Caco-2 (cell line): ENCODE measurements around the gene CEACAM19. TPM values are rescaled to one million over a fixed set of nuclear protein-coding genes. Genes with fewer than 3 reads are reported as not detected.
A peak's percentile ranks its signal among the peaks of the same experiment; 100 is the strongest.

ENCODE experiments used
- BruUV-seq: library from RNA; stranded (reverse); fragments of 400-500 nt; replicated peaks from 2 replicates; lab custom pipeline; 2021; lab: Mats Ljungman, UMichigan
- CTCF ChIA-PET: fragments of 300-600 bp; sonication (Branson Sonifier 250); formaldehyde crosslinking; loops from one replicate; lab custom pipeline; 2022; ENCODE audit warnings: antibody characterized with exemption; lab: Charles Lee
- POLR2A ChIA-PET: fragments of 300-600 bp; sonication (Branson Sonifier 250); formaldehyde crosslinking; loops from one replicate; lab custom pipeline; 2022; ENCODE audit warnings: antibody characterized with exemption; lab: Charles Lee
- DNase-seq, 2 experiments: peaks; one replicate each; pipeline versions ENCODE4 v3.0.0 to v3.0.0-alpha.2; 2020 to 2022
- H3K27me3 ChIP-seq: replicated peaks from 2 replicates; pipeline ENCODE4 v1.6.0; 2011; ENCODE audit warnings: low read length; ENCODE audit not compliant: control insufficient read depth, insufficient read depth
- H3K36me3 ChIP-seq: 2 replicates; pipeline ENCODE4 v1.5.1; 2011; ENCODE audit warnings: low read length; ENCODE audit not compliant: control insufficient read depth, insufficient read depth
- H3K4me1 ChIP-seq: fragments of 250-450 bp; sonication (Bioruptor Pico); 2 replicates; pipeline ENCODE4 v1.5.1; 2020; ENCODE audit warnings: mild to moderate bottlenecking
- H3K4me3 ChIP-seq: 2 replicates; pipeline ENCODE4 v1.5.1; 2011; ENCODE audit warnings: low read depth, mild to moderate bottlenecking, control low read depth, low read length
- H3K9me3 ChIP-seq: fragments of 250-450 bp; sonication (Bioruptor Pico); 2 replicates; pipeline ENCODE4 v1.5.1; 2020; ENCODE audit warnings: mild to moderate bottlenecking, moderate library complexity
- H3K27ac Mint-ChIP-seq: one replicate; pipeline ENCODE4 v1.8.0; 2022; ENCODE audit warnings: mixed read lengths; ENCODE audit not compliant: unreplicated experiment
- H3K27me3 Mint-ChIP-seq: one replicate; pipeline ENCODE4 v1.8.0; 2022; ENCODE audit warnings: mixed read lengths; ENCODE audit not compliant: insufficient read depth, unreplicated experiment
- H3K36me3 Mint-ChIP-seq: one replicate; pipeline ENCODE4 v1.8.0; 2022; ENCODE audit warnings: mild to moderate bottlenecking, mixed read lengths; ENCODE audit not compliant: insufficient read depth, unreplicated experiment
- H3K4me1 Mint-ChIP-seq: one replicate; pipeline ENCODE4 v1.8.0; 2022; ENCODE audit warnings: low read depth, mixed read lengths; ENCODE audit not compliant: unreplicated experiment
- H3K4me3 Mint-ChIP-seq: one replicate; pipeline ENCODE4 v1.8.0; 2022; ENCODE audit warnings: mild to moderate bottlenecking, moderate library complexity, mixed read lengths; ENCODE audit not compliant: unreplicated experiment
- H3K9me3 Mint-ChIP-seq: one replicate; pipeline ENCODE4 v1.8.0; 2022; ENCODE audit warnings: mixed read lengths; ENCODE audit not compliant: unreplicated experiment
- intact Hi-C: fragments of 100-400 bp; cut with micrococcal nuclease; formaldehyde crosslinking; loops from one replicate; pipeline ENCODE4 v1.10.0; 2022; ENCODE audit not compliant: unreplicated experiment
- total RNA-seq: library from RNA; stranded (reverse); gene quantifications from 2 replicates; pipeline ENCODE4 v1.2.3, GENCODE V29; 2022
- TF ChIP-seq, protein P1 (sequence below), 2 experiments: fragments of 200-600 bp in 1 of 2; IDR thresholded peaks; 1 replicate in 1 of 2; 2 replicates in 1 of 2; pipeline versions ENCODE4 v1.5.1 to v1.8.0; 2011 to 2022; ENCODE audit warnings: antibody characterized with exemption in 1 of 2, control low read depth in 1 of 2, inconsistent platforms in 1 of 2, low read depth in 1 of 2, low read length in 1 of 2, mild to moderate bottlenecking in 1 of 2, moderate library complexity in 1 of 2; ENCODE audit not compliant: insufficient read depth in 1 of 2, severe bottlenecking in 1 of 2, unreplicated experiment in 1 of 2

Gene CEACAM19
- total RNA-seq, 1 experiment from 2014 or later = 2.9 TPM

DNA sequence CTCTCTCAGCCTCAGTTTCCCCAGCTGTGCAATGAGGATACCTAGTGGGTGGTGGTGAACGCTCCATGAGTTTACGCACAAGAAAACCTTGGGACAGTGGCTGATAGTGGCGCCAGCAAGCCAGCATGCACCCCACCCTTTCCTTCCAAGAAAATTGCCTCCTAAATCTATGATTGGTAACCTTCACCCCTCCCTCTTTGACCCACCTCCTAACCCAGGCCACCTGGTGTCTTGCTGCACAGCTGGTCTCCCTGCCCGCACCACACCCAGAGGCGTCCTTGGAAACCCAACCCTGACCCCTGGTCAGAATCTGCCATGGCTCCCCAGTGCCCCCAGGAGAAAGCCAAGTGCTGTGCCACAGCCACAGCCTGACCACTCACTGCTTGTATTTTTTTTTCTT, 54.4 kb downstream of the CEACAM19 start:
- Mint-ChIP-seq H3K27ac (peak overlapping the region; percentile 43), H3K36me3 (peaks cover 5% of the 10 kb centered on the region), H3K4me3 (peak overlapping the region; percentile 62), H3K27me3 (no peaks in the 10 kb centered on the region), H3K9me3 (no peaks in the 10 kb centered on the region), H3K4me1 (peaks cover 40% of the 10 kb centered on the region)
- Histone ChIP-seq H3K36me3 (no peaks in the 10 kb centered on the region; the same call in 1 of the 2 replicates), H3K9me3 (no peaks in the 10 kb centered on the region), H3K27me3 (no peaks in the 10 kb centered on the region), H3K4me1 (peaks cover 45% of the 10 kb centered on the region), H3K4me3 (no peak overlapping the region)
- ChIA-PET POLR2A (interaction anchor here (0.6 to 1.5 kb wide), 4 partner anchors 15 to 499 kb away, joined by 4 to 10 read pairs (median 8); no protein-coding TSS in a partner anchor), CTCF (interaction anchor here (0.6 to 5.5 kb wide), 10 partner anchors 10 to 154 kb away, joined by 3 to 206 read pairs (median 6); partner anchors contain the start of gene NECTIN2)
- TF ChIP-seq, protein P1, sequence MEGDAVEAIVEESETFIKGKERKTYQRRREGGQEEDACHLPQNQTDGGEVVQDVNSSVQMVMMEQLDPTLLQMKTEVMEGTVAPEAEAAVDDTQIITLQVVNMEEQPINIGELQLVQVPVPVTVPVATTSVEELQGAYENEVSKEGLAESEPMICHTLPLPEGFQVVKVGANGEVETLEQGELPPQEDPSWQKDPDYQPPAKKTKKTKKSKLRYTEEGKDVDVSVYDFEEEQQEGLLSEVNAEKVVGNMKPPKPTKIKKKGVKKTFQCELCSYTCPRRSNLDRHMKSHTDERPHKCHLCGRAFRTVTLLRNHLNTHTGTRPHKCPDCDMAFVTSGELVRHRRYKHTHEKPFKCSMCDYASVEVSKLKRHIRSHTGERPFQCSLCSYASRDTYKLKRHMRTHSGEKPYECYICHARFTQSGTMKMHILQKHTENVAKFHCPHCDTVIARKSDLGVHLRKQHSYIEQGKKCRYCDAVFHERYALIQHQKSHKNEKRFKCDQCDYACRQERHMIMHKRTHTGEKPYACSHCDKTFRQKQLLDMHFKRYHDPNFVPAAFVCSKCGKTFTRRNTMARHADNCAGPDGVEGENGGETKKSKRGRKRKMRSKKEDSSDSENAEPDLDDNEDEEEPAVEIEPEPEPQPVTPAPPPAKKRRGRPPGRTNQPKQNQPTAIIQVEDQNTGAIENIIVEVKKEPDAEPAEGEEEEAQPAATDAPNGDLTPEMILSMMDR (IDR thresholded peaks at IDR 0.05; ENCODE audit: insufficient read depth in 1 of 2, low read depth in 1 of 2, low read length in 1 of 2, severe bottlenecking in 1 of 2, unreplicated experiment in 1 of 2) = no peak
- intact Hi-C loops = no loop called here
- TSS peak; percentile 52 for BruUV-seq
- DNase-seq = no peak

DNA sequence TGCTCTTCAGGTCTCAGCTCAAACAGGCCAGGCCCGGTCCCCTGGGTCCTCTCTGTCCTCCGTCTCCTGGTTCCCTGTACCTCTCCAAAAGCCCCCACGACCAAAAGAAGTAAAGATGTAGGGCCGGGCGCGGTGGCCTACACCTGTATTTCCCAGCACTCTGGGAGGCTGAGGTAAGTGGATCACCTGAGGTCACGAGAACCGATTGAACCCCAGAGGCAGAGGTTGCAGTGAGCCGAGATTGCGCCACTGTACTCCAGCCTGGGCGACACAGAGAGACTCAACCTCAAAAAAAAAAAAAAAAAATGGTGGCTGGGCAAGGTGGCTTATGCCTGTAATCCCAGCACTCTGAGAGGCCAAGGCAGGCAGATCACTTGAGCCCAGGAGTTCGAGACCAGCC, 55.2 kb downstream of the CEACAM19 start:
- Mint-ChIP-seq H3K4me1 (peaks cover 40% of the 10 kb centered on the region), H3K27me3 (no peaks in the 10 kb centered on the region), H3K27ac (peak overlapping the region; percentile 43), H3K4me3 (peak overlapping the region; percentile 4), H3K9me3 (no peaks in the 10 kb centered on the region), H3K36me3 (peaks cover 5% of the 10 kb centered on the region)
- Histone ChIP-seq H3K36me3 (no peaks in the 10 kb centered on the region; the same call in 1 of the 2 replicates), H3K4me3 (no peak overlapping the region), H3K9me3 (no peaks in the 10 kb centered on the region), H3K27me3 (no peaks in the 10 kb centered on the region), H3K4me1 (peaks cover 42% of the 10 kb centered on the region)
- no peak for DNase-seq
- ChIA-PET POLR2A (interaction anchor here (0.6 kb wide), 1 partner anchor 47 kb away, joined by 3 read pairs; no protein-coding TSS in a partner anchor), CTCF (interaction anchor here (0.7 to 1.4 kb wide), 3 partner anchors 12 to 49 kb away, joined by 3 to 7 read pairs (median 4); no protein-coding TSS in a partner anchor)
- intact Hi-C loops = no loop called here
- TF ChIP-seq, protein P1 (IDR thresholded peaks at IDR 0.05; ENCODE audit: insufficient read depth in 1 of 2, low read depth in 1 of 2, low read length in 1 of 2, severe bottlenecking in 1 of 2, unreplicated experiment in 1 of 2) = no peak
- BruUV-seq = no TSS peak

DNA sequence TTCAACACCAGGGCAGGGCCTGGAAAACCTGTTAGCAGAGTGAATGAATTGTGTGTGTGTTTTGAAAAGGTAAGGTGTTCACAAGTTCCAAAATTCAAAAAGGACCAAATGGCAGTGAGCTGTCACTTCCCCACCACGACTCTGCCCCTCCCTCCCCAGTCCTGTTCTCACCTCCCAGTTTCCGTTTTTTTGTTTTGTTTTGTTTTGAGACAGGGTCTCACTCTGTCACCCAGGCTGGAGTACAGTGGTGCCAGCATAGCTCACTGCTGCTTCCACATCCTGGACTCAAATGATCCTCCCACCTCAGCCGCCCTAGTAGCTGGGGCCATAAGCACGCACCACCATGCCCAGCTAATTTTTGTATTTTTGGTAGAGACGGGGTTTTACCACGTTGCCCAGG, 56.9 kb downstream of the CEACAM19 start:
- Histone ChIP-seq H3K4me1 (peaks cover 28% of the 10 kb centered on the region), H3K36me3 (no peaks in the 10 kb centered on the region), H3K9me3 (no peaks in the 10 kb centered on the region), H3K4me3 (no peak overlapping the region), H3K27me3 (no peaks in the 10 kb centered on the region)
- Mint-ChIP-seq H3K4me3 (no peak overlapping the region), H3K9me3 (no peaks in the 10 kb centered on the region), H3K27me3 (no peaks in the 10 kb centered on the region), H3K4me1 (peaks cover 32% of the 10 kb centered on the region), H3K36me3 (no peaks in the 10 kb centered on the region), H3K27ac (no peak overlapping the region)
- TF ChIP-seq, protein P1 (IDR thresholded peaks at IDR 0.05; ENCODE audit: insufficient read depth in 1 of 2, low read depth in 1 of 2, low read length in 1 of 2, severe bottlenecking in 1 of 2, unreplicated experiment in 1 of 2) = no peak
- BruUV-seq = no TSS peak
- POLR2A ChIA-PET = interaction anchor here (0.8 kb wide), 1 partner anchor 13 kb away, joined by 3 read pairs; no protein-coding TSS in a partner anchor
- intact Hi-C loops = no loop called here
- CTCF ChIA-PET = interaction anchor here (0.8 to 1.9 kb wide), 2 partner anchors 42 to 93 kb away, joined by 3 to 8 read pairs; no protein-coding TSS in a partner anchor
- DNase-seq = no peak
